Neuronal stem cell (in vitro differentiated cells): Measurements from ENCODE around the gene PCSK5.
A peak's percentile ranks its signal among the peaks of the same experiment; 100 is the strongest.

Experiments used
- DNase-seq: peaks from one replicate; pipeline ENCODE4 v3.0.0-alpha.2; 2013; ENCODE audit warnings: low spot score
- H2AFZ ChIP-seq: one replicate; pipeline ENCODE4 v1.6.1; 2013; ENCODE audit warnings: mild to moderate bottlenecking, low read length, inconsistent platforms
- H2AK5ac ChIP-seq: 2 replicates; pipeline ENCODE4 v1.6.1; 2013; ENCODE audit warnings: low read depth, mild to moderate bottlenecking, inconsistent platforms, low read length, moderate library complexity, mixed read lengths
- H2BK120ac ChIP-seq: 2 replicates; pipeline ENCODE4 v1.6.1; 2013; ENCODE audit warnings: low read depth, mild to moderate bottlenecking, inconsistent platforms, low read length, moderate library complexity, mixed read lengths
- H2BK12ac ChIP-seq: one replicate; pipeline ENCODE4 v1.6.1; 2013; ENCODE audit warnings: low read length, inconsistent platforms
- H2BK15ac ChIP-seq: 2 replicates; pipeline ENCODE4 v1.6.1; 2013; ENCODE audit warnings: mild to moderate bottlenecking, low read length, inconsistent platforms, mixed read lengths
- H2BK5ac ChIP-seq: one replicate; pipeline ENCODE4 v1.6.1; 2013; ENCODE audit warnings: inconsistent platforms, mild to moderate bottlenecking, low read length, moderate library complexity
- H3K14ac ChIP-seq: one replicate; pipeline ENCODE4 v1.6.1; 2013; ENCODE audit warnings: low read length, inconsistent platforms
- H3K18ac ChIP-seq: 2 replicates; pipeline ENCODE4 v1.6.1; 2013; ENCODE audit warnings: low read length, inconsistent platforms
- H3K23ac ChIP-seq: 2 replicates; pipeline ENCODE4 v1.6.1; 2013; ENCODE audit warnings: low read depth, mild to moderate bottlenecking, mixed read lengths, low read length, inconsistent platforms; ENCODE audit not compliant: poor library complexity
- H3K27ac ChIP-seq: replicated peaks from 3 replicates; pipeline ENCODE4 v1.5.1; 2013; ENCODE audit warnings: low read length, inconsistent platforms
- H3K27me3 ChIP-seq, 3 experiments: 2 replicates each; pipeline ENCODE4 v1.6.1; 2013; ENCODE audit warnings: low read length in 3 of 3, mild to moderate bottlenecking in 2 of 3, inconsistent platforms in 1 of 3, low read depth in 1 of 3, mixed read lengths in 1 of 3, moderate library complexity in 1 of 3; ENCODE audit not compliant: control insufficient read depth in 3 of 3, insufficient read depth in 3 of 3
- H3K36me3 ChIP-seq, 2 donors: replicated peaks in 1 of 2; 2 replicates each; pipeline ENCODE4 v1.6.1; 2013; ENCODE audit warnings: low read length in 2 of 2; ENCODE audit not compliant: control insufficient read depth in 2 of 2, insufficient read depth in 2 of 2
- H3K4ac ChIP-seq: 2 replicates; pipeline ENCODE4 v1.6.1; 2013; ENCODE audit warnings: inconsistent platforms, mild to moderate bottlenecking, low read length, moderate library complexity
- H3K4me1 ChIP-seq, 2 donors: 1 replicate in 1 of 2; 2 replicates in 1 of 2; pipeline ENCODE4 v1.6.1; 2013; ENCODE audit warnings: low read length in 2 of 2, low read depth in 1 of 2; ENCODE audit not compliant: control insufficient read depth in 2 of 2, insufficient read depth in 1 of 2
- H3K4me2 ChIP-seq: one replicate; pipeline ENCODE4 v1.6.1; 2013; ENCODE audit warnings: mild to moderate bottlenecking, low read length, inconsistent platforms; ENCODE audit not compliant: insufficient read depth, poor library complexity, severe bottlenecking
- H3K4me3 ChIP-seq, 2 donors: 2 replicates each; pipeline ENCODE4 v1.5.1; 2013; ENCODE audit warnings: low read length in 2 of 2, mild to moderate bottlenecking in 2 of 2, inconsistent platforms in 1 of 2, moderate library complexity in 1 of 2
- H3K79me1 ChIP-seq: one replicate; pipeline ENCODE4 v1.6.1; 2013; ENCODE audit warnings: low read depth, mild to moderate bottlenecking, inconsistent platforms, low read length, moderate library complexity
- H3K9ac ChIP-seq: one replicate; pipeline ENCODE4 v1.6.1; 2013; ENCODE audit warnings: mild to moderate bottlenecking, low read depth, low read length, inconsistent platforms; ENCODE audit not compliant: poor library complexity
- H3K9me3 ChIP-seq, 2 donors: replicated peaks in 1 of 2; 2 replicates each; pipeline versions ENCODE3 to v1.6.1; 2013; ENCODE audit warnings: low read length in 2 of 2, mild to moderate bottlenecking in 2 of 2, inconsistent platforms in 1 of 2, low read depth in 1 of 2, mixed read lengths in 1 of 2, moderate library complexity in 1 of 2; ENCODE audit not compliant: control insufficient read depth in 2 of 2, insufficient read depth in 1 of 2
- H4K8ac ChIP-seq: one replicate; pipeline ENCODE4 v1.6.1; 2013; ENCODE audit warnings: low read depth, mild to moderate bottlenecking, inconsistent platforms, low read length, moderate library complexity
- H4K91ac ChIP-seq: one replicate; pipeline ENCODE4 v1.6.1; 2013; ENCODE audit warnings: low read length, low read depth, mild to moderate bottlenecking, inconsistent platforms; ENCODE audit not compliant: poor library complexity
- WGBS, 2 donors: extraction: QIAGEN DNeasy Blood & Tissue Kit; methylation state at CpG; one replicate each; pipeline ENCODE4 v1.1.7; 2013; ENCODE audit warnings: missing lambda C conversion rate in 2 of 2, mixed read lengths in 1 of 2; ENCODE audit not compliant: insufficient read length in 2 of 2, insufficient replicate concordance in 1 of 2; ENCODE audit errors: extremely low coverage in 2 of 2; 5-methylcytosine and 5-hydroxymethylcytosine counted together

Gene PCSK5

GRCh38 chr9:76161106-76161505 is 270.6 kb downstream of the PCSK5 start:
- Histone ChIP-seq H3K79me1 (no peaks in the 10 kb centered on the region), H3K4me1 (peaks cover 5 to 10% of the 10 kb centered on the region in 2 donors), H3K9me3 (no peaks in the 10 kb centered on the region), H3K4me3 (no peak overlapping the region), H3K27me3 (no peaks in the 10 kb centered on the region), H3K23ac (no peak overlapping the region), H2AK5ac (no peak overlapping the region), H3K4ac (no peak overlapping the region), H3K18ac (no peak overlapping the region), H4K91ac (no peak overlapping the region), H2AFZ (peak overlapping the region; percentile 2), H2BK12ac (no peak overlapping the region), H4K8ac (no peak overlapping the region), H3K9ac (no peak overlapping the region), H2BK120ac (no peak overlapping the region), H3K27ac (no peak overlapping the region), H3K4me2 (no peak overlapping the region), H3K14ac (no peak overlapping the region), H2BK15ac (no peak overlapping the region), H2BK5ac (no peak overlapping the region), H3K36me3 (peaks cover 0 to 29% of the 10 kb centered on the region in 2 donors)
- no peak for DNase-seq
- WGBS, 2 donors, result no CpG with 5 or more reads among the region's 5 CpGs

- no peak overlapping the region for H4K91ac ChIP-seq
- H3K14ac ChIP-seq, result no peak overlapping the region
- H2BK120ac ChIP-seq, result no peak overlapping the region
- DNase-seq, result no peak
- H3K27me3 ChIP-seq, result no peaks in the 10 kb centered on the region
- peak overlapping the region; percentile 2 for H2AFZ ChIP-seq
- no peak overlapping the region for H3K9ac ChIP-seq
- no peak overlapping the region for H3K4ac ChIP-seq
- no peak overlapping the region for H3K23ac ChIP-seq
- H3K36me3 ChIP-seq, result peaks cover 0 to 29% of the 10 kb centered on the region in 2 donors
- no CpG with 5 or more reads among the region's 13 CpGs for WGBS, 2 donors
- peak overlapping the region; percentile 22 for H3K18ac ChIP-seq
- H4K8ac ChIP-seq, result no peak overlapping the region
- H3K79me1 ChIP-seq, result no peaks in the 10 kb centered on the region
- H2BK12ac ChIP-seq, result no peak overlapping the region
- no peak overlapping the region for H2AK5ac ChIP-seq
- H2BK5ac ChIP-seq, result no peak overlapping the region
- no peak overlapping the region for H2BK15ac ChIP-seq
- H3K27ac ChIP-seq, result no peak overlapping the region
- no peaks in the 10 kb centered on the region for H3K9me3 ChIP-seq
- no peak overlapping the region for H3K4me3 ChIP-seq
- H3K4me2 ChIP-seq, result no peak overlapping the region
- peaks cover 5 to 10% of the 10 kb centered on the region in 2 donors for H3K4me1 ChIP-seq
These were observed 271.1 kb downstream of the PCSK5 start for GRCh38 chr9:76161541-76161940.

GRCh38 chr9:76162086-76162730 is 271.7 kb downstream of the PCSK5 start:
- Histone ChIP-seq H2BK12ac (no peak overlapping the region), H3K36me3 (peaks cover 0 to 29% of the 10 kb centered on the region in 2 donors), H3K23ac (no peak overlapping the region), H3K4ac (no peak overlapping the region), H3K9ac (no peak overlapping the region), H2BK120ac (no peak overlapping the region), H4K8ac (no peak overlapping the region), H3K4me1 (peaks cover 5 to 10% of the 10 kb centered on the region in 2 donors), H4K91ac (no peak overlapping the region), H2AFZ (no peak overlapping the region), H3K18ac (no peak overlapping the region), H3K9me3 (no peaks in the 10 kb centered on the region), H3K79me1 (no peaks in the 10 kb centered on the region), H3K4me2 (no peak overlapping the region), H2AK5ac (no peak overlapping the region), H3K27me3 (no peaks in the 10 kb centered on the region), H3K14ac (no peak overlapping the region), H2BK5ac (no peak overlapping the region), H3K27ac (no peak overlapping the region), H2BK15ac (no peak overlapping the region), H3K4me3 (no peak overlapping the region)
- no peak for DNase-seq
- WGBS, 2 donors, result no CpG with 5 or more reads among the region's 4 CpGs

- no peaks in the 10 kb centered on the region for H3K79me1 ChIP-seq
- peaks cover 5 to 10% of the 10 kb centered on the region in 2 donors for H3K4me1 ChIP-seq
- H3K14ac ChIP-seq, result no peak overlapping the region
- no peak overlapping the region for H2BK120ac ChIP-seq
- no peaks in the 10 kb centered on the region for H3K27me3 ChIP-seq
- H3K4me2 ChIP-seq, result no peak overlapping the region
- H2AFZ ChIP-seq, result peak overlapping the region; percentile 61
- no peak overlapping the region for H2BK15ac ChIP-seq
- H2BK12ac ChIP-seq, result no peak overlapping the region
- peaks cover 0 to 29% of the 10 kb centered on the region in 2 donors for H3K36me3 ChIP-seq
- no peak overlapping the region for H2BK5ac ChIP-seq
- H3K27ac ChIP-seq, result no peak overlapping the region
- H4K8ac ChIP-seq, result no peak overlapping the region
- no peak for DNase-seq
- no peak overlapping the region for H3K23ac ChIP-seq
- no peak overlapping the region for H3K9ac ChIP-seq
- H3K4ac ChIP-seq, result no peak overlapping the region
- H3K9me3 ChIP-seq, result no peaks in the 10 kb centered on the region
- no CpG with 5 or more reads among the region's 11 CpGs for WGBS, 2 donors
- no peak overlapping the region for H3K4me3 ChIP-seq
- no peak overlapping the region for H3K18ac ChIP-seq
- no peak overlapping the region for H2AK5ac ChIP-seq
- no peak overlapping the region for H4K91ac ChIP-seq
These were observed 272.5 kb downstream of the PCSK5 start for GRCh38 chr9:76162751-76163500.
